CD4-positive, alpha-beta T cell treated with Interleukin-6 at 100 ng/mL for 8 hours (primary cell): ENCODE results near the gene NRN1.

ENCODE experiments used
- DNase-seq: peaks from one replicate; pipeline ENCODE4 v3.0.0-alpha.2; 2020; ENCODE audit warnings: mixed read lengths, low spot score

Gene NRN1

GRCh38 chr6:6002005-6002847, 4.5 kb downstream of the NRN1 start:
- no peak for DNase-seq

DNA sequence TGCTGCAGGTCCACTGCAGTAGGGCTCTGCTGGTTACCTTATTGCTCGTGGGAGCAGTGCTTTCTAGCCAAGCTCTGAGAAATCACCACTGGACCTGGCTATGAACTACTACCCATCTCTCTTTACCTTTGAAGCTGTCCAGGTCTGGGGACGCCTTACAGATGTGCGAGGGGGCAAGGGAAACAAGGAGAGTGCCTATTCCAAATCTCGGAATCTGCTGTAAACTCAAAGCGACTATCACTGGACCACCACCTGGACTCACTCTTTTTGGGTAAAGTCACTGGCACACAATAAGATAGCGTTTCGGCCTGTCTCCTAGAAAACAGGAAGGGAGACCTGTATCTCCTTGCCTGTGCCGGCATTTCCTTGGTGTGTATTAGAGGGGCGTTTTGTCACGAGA, 5.3 kb downstream of the NRN1 start:
- DNase-seq = no peak

DNA sequence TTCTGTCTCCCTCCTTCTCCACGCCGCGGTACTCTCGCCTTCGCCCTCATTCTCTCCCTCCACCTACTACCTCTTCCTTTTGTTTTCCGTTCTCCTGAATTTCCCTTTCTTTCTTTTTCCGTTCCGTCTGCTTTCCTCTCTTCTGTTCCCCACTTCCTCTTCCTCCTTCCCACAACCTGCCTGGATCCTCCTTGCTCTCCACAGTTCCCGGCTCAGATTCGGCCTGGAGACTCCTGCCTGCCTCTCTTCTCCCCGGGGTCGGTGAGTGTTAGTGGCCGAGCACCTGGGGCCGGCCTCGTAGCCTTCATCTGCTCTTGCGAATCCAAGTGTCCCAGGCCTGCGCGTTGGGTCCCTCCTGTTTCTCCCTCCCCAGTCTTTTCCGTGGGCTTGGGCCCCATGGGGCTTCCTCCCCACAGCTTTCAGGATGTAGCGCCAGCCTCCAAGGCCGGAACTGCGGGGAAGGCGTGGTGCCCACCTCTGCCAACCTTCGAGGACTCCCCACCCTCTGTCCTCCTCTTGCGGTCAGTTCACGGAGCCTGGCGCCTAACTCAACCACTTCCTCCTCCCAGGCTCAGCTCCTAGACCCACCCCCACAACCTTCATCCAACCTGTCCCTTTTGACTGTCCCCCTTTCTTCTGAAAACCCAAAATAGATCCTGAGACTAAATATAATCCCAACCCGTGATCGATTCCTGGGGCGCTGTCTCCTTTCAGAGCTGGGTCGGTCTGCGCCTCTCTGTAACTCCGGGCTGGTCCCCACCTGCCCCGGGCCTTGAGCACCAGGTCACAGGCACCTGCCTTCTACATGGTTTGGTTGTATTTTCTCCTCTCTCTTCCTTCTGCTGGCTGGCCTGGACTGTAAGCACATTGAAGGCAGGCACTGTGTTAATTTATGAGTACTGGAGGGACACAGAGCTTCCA, 6.8 kb downstream of the NRN1 start:
- DNase-seq = no peak

GRCh38 chr6:5998711-5999687, 7.7 kb downstream of the NRN1 start:
- no peak for DNase-seq

- no peak for DNase-seq
Measured at GRCh38 chr6:5998236-5998635, 8.5 kb downstream of the NRN1 start.

DNA sequence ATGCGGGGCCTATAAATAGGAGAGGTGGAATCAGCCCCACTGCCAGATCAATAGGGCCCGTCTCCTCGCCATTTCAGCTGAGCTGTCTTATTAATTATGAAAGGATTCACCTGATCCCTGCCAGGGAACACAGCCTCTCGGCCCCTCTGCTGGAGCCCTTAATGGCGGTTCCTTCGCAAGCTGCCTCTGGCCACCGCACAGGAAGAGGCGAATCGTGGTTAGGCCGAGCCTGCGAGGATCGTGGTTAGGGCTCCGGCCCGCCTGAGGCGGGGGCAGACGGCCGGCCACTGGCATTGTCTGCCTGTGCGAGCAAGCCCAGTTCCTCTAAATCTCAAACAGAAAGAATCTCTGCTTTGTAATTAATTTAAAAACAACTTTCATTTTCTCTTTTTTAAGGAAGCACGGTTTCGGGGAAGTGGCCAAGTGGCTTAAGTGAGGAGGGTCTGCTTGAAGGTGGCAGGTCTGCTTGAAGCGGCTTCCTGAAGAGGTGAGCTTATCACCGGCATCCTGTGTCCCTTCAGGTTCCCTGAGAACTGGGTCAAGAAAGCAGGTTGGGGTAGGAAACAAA, 9.2 kb downstream of the NRN1 start:
- no peak for DNase-seq

DNA sequence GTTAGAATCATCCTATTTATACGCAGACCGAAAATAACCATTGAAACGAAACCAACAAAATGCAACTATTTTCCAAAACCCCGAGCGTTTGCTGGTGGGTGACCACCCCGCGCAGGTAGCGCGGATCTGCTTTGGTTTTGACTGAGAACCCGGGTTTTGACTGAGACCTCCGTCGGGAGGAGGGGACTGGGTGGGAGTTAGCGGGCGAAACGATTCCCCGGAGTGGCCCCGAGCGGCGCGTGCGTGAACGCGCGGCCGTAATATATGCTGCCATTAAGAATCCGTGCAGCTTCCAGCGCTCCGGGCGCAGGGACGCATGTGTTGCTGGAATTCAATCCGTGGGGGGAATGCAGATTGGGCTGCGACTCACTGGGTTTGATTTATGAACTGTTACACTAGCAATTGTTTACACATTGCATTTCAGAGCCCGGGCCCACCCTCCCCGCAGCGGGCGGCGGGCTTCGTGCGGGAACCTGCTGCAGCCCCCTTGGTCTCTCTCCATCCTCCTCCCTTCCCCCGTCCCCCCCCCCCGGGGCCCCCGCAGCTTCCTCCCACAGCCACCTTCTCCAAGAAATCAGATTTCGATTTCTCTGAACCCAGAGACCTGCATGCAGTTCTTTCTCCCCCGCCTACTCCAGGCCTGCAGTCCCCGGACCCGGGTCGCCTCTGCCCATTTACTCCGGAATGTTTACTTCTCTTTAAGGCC, 9.9 kb downstream of the NRN1 start:
- no peak for DNase-seq

- DNase-seq = no peak
Measured at GRCh38 chr6:5995949-5996713, 10.6 kb downstream of the NRN1 start.

DNA sequence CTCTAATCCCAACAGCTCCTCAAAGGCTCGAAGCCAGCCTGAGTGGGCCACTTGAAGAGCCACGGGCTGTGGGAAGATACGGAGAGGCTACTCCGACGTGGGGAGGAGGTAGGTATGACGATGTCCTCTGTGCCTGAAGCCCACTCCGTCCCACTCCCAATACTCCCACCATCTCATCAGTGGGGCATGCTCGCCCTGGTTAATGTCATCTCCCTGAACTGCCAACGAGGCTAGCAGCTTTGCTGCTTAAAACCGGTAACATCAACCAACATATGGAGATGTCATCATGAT, 11.1 kb downstream of the NRN1 start:
- no peak for DNase-seq

- DNase-seq = no peak
Measured at GRCh38 chr6:5994999-5995657, 11.6 kb downstream of the NRN1 start.

GRCh38 chr6:5994234-5994998, 12.3 kb downstream of the NRN1 start:
- no peak for DNase-seq

GRCh38 chr6:5992551-5993225, 14.0 kb downstream of the NRN1 start:
- no peak for DNase-seq

- DNase-seq = no peak
Measured at GRCh38 chr6:5990786-5991185, 15.9 kb downstream of the NRN1 start.

- DNase-seq = no peak
Measured at GRCh38 chr6:5989141-5989723, 17.5 kb downstream of the NRN1 start.

DNA sequence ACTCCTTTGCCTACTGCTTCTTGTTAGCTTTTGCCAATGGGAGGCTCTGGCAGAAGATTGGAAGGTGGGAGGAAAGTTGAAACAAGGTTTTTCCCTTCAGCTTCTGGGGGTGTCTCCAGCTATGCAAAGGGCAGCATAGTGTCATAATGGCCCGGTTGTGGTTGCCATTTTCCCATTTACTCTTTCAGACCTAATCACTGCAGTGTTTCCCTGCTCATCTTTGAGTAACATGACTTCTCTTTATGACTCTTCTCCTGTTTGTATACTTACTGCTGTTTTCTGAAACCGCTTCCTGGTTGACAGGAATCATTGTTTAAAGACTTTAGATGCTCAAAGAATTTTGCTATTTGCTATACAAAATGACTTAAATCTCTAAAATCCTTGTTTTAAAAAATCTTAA, 19.9 kb downstream of the NRN1 start:
- DNase-seq = no peak

- no peak for DNase-seq
Measured at GRCh38 chr6:5984150-5985089, 22.3 kb downstream of the NRN1 start.
